GM19452 (cell line): ENCODE measurements around the gene SLCO2A1.

Source experiments
- ATAC-seq: cut with Tn5 transposase; IDR thresholded peaks from one replicate; pipeline ENCODE4 v1.9.1; 2021; ENCODE audit not compliant: unreplicated experiment

SLCO2A1 gene

DNA sequence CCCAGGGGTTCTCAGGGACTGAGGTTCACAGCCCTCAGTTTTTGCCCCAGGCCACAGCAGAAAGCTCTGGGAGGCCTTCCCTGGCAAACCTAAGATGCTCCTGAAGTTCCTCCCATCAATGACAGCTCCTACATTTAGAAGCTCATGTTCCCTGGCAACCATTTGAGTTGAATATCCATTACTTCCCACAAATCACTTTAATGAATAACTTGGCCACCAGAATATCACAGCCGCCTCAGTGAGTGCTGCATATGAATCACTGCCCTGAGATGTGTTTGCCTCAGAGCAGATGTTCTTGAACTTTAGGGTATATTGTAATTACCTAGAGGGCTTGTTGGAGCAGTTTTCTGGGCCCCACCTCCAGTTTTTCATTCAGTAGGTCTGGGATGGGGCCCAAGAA lies 27.4 kb downstream of the SLCO2A1 start:
- no peak for ATAC-seq

- no peak for ATAC-seq
Measured at GRCh38 chr3:134001251-134001650, 28.5 kb downstream of the SLCO2A1 start.

GRCh38 chr3:133999891-134000685 lies 29.6 kb downstream of the SLCO2A1 start:
- ATAC-seq: no peak

GRCh38 chr3:133998691-133999241 lies 31.0 kb downstream of the SLCO2A1 start:
- ATAC-seq: no peak

DNA sequence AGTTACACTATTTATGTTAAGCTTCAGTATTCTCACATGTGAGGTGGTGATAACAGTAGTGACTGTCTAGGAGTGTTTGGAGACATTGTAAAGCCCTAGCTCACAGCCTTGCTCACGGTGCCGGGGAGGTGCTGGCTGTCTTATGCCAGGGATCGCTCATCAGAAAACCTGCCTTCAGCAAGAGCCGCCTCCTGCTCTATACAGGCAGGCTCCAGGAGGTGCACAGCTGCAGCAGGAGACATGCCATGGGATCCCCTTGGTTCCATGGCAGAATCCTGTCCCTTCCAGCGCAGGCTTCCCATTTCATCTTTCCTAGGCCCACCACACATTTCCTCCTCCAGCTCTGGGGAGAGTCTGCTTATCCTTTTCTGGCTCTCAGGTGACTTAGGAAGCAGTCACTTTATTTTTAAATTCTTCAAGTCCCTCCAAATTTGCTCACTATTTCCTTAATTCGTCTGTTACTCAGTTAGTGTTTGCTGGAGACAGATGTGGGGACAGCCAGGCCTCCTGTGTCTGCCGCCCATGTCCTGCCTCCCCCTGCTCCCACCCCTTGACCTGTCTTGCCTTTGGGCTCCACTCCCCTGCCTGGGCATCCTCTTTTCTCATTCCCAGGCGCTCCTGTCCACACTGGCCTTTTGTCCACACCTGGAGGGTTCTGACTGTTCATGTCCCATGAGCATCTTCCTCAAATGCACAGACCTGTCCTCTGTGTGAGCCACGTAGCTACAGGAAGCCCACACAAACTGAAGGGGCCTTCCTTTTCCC lies 31.7 kb downstream of the SLCO2A1 start:
- no peak for ATAC-seq

GRCh38 chr3:133996996-133997395 lies 32.7 kb downstream of the SLCO2A1 start:
- ATAC-seq: no peak

DNA sequence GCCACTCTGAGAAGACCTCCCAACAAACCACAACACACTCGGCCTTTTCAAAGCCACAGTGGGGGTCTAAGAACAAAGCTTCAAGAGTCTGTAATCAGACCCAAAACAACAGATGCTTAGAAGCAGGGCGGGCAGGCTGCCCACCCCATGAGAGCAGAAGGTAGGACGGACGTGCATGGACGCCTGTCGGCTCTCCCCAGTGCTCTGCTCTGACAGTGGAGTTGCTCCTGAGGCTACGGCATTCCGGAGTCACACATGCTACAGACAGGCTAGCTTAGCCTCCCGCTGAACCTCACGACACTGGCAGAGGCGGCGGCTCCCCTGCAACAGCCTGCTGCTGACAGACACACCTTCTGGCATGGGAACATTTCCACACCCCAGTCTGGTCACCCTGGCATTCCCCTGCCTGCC lies 33.5 kb downstream of the SLCO2A1 start:
- ATAC-seq: no peak

DNA sequence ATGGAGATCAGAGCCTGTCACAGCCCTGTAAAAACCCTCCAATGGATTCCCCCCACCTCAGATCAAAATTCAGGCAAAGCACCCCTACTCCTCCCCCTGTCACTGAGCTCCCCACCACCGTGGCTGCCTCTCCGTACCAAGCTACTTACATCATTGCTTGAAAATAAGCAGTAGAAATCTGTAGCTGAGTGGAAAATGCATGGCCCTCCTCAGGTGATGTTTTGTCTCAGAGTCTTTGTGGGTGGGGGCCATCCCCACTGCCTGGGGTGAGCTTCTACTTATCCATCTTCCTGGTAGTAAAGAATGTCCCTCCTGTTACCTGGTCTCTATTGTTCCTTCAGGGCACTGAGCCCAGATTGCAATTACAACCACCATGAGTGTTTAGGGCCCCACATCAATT lies 34.5 kb downstream of the SLCO2A1 start:
- ATAC-seq: no peak

DNA sequence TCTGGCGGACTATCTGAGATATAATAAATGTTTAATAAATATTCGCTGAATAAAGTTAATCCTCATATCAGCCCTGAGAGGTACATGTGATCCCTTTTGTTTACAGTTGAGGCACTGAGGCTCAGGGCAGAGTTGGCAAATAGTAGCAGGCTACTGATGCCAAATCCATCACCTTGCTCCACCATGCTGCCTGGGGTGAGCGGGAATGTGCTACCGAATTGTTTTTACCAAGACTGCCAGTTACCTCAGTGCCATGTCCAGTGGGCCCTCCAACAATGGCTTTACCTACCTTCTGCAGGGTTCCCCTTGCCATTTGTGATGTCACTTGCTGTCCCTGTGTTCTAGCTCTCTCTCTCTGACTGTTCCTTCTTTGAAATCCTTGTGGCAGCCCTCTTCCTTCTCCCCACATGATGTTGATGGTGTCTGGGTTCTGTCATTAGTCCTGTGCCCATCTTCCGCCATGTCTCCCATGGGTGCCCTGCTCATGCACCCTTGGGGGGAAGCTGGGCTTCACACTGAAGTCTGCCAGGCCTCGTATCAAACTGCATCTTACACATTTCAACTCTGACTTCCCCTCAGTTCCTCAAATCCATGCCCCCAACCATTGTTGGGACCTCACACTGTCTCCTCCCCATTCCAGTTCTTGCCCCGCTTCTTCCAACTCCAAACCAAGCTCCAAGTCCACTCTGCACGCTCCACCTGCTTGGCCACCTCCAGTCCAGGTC lies 35.4 kb downstream of the SLCO2A1 start:
- no peak for ATAC-seq

DNA sequence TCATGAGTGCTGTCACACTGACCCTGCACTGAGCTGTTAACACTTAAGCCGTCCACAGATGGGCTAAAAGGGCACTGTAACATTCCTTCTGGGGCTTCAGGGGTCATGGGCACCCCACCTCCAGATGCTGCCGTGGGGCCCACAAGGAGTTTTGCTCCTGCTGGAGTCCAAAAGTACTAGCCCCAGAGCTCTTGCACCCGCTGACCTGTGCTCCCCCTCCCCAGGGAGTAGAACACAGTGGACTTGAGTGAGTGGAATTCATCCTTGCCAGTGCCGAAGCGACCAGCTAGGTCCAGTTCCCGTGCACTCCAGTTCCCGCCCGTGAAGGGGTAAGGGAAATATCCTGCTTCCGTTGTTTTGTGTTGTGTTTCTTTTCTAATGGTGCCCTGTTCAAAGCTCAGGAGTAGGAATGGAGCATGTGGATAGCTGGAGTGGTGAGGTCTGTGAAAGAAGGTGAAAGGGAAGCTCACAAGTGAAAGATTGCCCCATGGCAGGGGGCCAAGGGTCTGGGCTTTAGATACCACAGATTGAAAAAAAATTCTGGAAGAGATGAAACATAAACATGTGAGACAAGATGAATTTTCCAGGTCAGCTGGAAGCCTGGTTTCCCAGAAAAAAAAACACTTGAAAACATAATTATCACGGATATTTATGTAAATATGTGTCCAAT lies 36.6 kb downstream of the SLCO2A1 start:
- ATAC-seq: no peak

- no peak for ATAC-seq
Measured at GRCh38 chr3:133992381-133992780, 37.3 kb downstream of the SLCO2A1 start.

DNA sequence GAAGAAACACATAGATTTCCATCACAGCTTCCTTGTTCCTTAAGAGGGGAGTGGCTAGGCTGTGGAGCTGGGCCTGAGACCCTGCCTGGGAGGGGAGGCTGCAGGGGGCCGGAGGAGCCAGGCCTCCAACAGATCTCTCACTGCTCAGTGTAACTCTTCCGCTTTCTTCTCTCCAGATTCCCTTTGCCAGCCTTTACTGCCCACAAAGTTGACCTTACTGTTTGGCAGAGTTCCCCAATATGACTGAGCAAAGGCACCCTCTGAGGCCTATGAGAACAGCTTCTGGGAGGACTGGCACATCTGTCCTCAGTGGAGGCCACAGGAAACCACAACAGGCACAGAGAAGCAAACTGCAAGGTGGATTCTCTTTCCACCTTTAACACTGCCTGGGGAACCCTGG lies 38.1 kb downstream of the SLCO2A1 start:
- ATAC-seq: no peak

- ATAC-seq: no peak
Measured at GRCh38 chr3:133991209-133991608, 38.5 kb downstream of the SLCO2A1 start.

DNA sequence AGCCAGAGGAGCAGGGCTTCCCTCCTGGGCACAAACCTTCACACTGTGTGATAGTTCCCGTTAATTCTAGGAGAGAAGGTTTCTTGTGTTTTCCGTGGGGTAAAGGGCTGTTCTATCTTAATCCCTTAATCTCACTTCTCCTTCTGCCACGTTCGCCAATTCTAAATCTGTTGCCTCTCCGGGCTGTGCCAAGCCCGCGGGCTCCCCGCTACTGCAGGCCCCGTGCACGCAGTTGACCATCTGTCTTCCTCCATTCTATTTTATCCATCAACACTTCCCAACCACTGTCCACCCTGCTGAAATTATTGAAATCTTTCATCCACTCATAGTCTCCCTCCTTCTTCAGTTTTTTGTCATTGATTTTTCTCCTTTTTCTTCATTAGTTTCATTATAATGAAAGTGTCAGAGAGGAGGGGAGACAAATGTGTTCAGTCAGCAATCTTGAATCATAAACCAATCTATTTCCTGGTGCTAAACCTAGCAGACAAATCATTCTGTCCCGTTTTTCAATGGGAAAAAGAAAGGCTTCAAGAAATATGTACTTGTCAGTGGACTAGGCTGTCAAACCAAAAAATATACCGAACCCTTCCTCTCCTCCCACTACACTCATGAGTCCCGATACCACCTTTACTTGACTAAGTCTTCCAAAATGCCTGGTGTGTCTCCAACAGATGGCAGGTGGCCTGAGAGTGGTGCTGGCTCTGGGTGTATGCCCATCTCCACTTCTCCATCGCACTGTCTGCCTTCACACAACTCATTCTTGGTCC lies 39.6 kb downstream of the SLCO2A1 start:
- ATAC-seq: no peak

DNA sequence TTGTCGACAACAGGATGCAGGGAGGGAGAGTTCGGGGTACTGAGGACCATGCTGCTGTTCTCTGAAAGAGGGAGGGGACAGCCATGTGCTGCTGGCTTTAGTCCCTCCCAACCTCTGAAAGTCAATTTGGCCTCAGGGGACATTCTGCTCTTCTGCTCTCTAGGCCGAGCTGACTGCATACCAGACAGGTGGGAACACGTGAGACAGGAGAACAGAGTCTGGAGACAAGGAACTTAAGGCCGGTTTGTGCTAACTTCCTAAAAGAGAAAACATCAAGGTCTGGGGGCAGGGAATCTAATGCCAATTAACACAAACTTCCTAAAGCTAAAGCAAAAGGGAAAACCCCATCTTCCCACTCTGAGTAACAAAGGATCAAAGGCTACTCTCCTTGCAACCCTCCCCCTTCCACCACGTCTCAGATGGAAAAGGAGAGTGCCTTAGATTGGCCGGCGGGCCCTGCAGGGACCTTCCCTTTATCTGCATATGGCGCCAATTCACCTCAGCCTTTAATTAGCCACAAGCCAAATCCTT lies 41.0 kb downstream of the SLCO2A1 start:
- ATAC-seq: no peak

DNA sequence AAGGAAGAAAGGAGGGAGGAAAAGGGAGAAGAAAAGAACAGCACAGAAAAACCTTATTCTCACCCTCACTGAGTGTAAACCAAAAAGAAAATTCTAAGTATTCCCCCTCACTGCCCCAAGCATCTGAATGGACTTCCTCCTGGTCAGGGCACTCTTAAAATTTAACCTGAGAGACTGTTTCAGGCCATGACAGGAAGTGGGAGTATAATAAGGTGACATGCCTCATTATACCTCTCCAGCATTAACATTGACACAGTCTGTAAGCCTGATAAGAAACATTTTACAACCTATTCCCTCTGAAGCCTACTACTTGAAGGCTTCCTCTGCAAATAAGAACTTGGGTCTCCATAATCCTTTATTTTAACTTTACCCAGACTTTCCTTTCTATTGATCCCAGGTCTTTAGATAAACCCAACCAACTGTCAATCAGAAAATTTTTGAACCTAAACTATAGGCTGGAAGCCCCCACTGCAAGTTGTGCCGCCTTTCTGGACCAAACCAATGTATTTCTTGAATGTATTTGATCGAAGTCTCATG lies 41.7 kb downstream of the SLCO2A1 start:
- peak; percentile 66 for ATAC-seq

DNA sequence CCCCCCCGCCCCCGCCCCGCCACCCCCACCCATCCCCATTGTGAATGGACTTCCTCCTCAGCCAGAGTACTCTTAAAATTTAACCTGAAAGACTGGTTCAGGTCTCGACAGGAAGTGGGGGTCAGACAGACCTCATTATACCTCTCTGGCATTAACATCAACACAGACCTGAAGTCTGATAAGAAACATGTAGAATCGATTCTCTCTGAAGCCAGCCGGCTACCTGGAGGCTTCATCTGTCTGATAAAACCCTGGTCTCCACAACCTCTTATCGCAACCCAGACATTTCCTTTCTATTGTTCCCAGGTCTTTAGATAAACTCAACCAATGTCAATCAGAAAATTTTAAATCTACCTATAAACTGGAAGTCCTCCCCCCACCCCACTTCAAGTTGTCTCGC lies 42.6 kb downstream of the SLCO2A1 start:
- ATAC-seq: no peak

- no peak for ATAC-seq
Measured at GRCh38 chr3:133986311-133986710, 43.4 kb downstream of the SLCO2A1 start.

DNA sequence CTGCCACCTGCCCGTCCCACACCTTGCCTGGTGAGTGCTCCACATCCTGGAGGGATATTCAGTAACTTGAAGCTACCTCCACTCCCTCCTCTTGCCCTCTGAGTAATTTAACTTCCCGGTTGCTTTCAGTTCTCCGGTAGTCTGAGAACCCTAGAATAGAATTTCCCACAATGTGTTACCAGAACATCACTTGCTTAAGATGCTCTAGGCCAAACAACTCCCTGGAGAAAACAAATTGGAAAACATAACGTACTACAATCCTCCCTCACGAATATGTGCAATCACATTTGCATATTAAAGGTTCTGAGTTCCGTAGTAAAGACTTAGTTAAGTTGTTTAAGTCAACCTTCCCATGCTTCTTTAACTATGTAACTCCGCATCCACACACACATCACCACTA lies 44.8 kb downstream of the SLCO2A1 start:
- ATAC-seq: no peak
